A673 (cell line): Measurements from ENCODE around the gene SPATA21. TPM values are rescaled to one million over a fixed set of nuclear protein-coding genes. Genes with fewer than 3 reads are reported as not detected.

Experiments
- BruUV-seq: library from RNA; stranded (reverse); fragments of 400-500 nt; replicated peaks from 2 replicates; lab custom pipeline; 2021; lab: Mats Ljungman, UMichigan
- CTCF ChIA-PET: fragments of 300-600 bp; sonication (Branson Sonifier 250); formaldehyde crosslinking; loops from one replicate; lab custom pipeline; 2022; ENCODE audit warnings: antibody characterized with exemption; lab: Charles Lee
- POLR2A ChIA-PET: fragments of 300-600 bp; sonication (Branson Sonifier 250); formaldehyde crosslinking; loops from one replicate; lab custom pipeline; 2022; ENCODE audit warnings: antibody characterized with exemption; ENCODE audit not compliant: low non-redundant PET; lab: Charles Lee
- DNase-seq: peaks from one replicate; pipeline ENCODE4 v3.0.0-alpha.2; 2015; ENCODE audit warnings: low spot score
- H3K27ac ChIP-seq: fragments of 200-600 bp; sonication (generic); 2 replicates; pipeline ENCODE4 v1.5.1; 2016; ENCODE audit warnings: mixed run types, low read depth, mild to moderate bottlenecking, mixed read lengths, antibody characterized with exemption, low read length; ENCODE audit not compliant: poor library complexity, severe bottlenecking
- H3K27me3 ChIP-seq: fragments of 200-600 bp; sonication (generic); replicated peaks from 2 replicates; pipeline ENCODE4 v1.6.1; 2017; ENCODE audit warnings: mixed run types, low read depth, mild to moderate bottlenecking, mixed read lengths, antibody characterized with exemption, low read length; ENCODE audit not compliant: insufficient read depth, poor library complexity
- H3K36me3 ChIP-seq: fragments of 200-600 bp; sonication (generic); 2 replicates; pipeline ENCODE4 v1.6.1; 2016; ENCODE audit warnings: mixed run types, mild to moderate bottlenecking, mixed read lengths, antibody characterized with exemption, low read length; ENCODE audit not compliant: insufficient read depth, poor library complexity, severe bottlenecking
- H3K4me1 ChIP-seq: fragments of 200-600 bp; sonication (generic); 2 replicates; pipeline ENCODE4 v1.6.1; 2017; ENCODE audit warnings: mixed run types, mild to moderate bottlenecking, mixed read lengths, antibody characterized with exemption, low read length; ENCODE audit not compliant: insufficient read depth, poor library complexity, severe bottlenecking
- H3K4me3 ChIP-seq: fragments of 200-600 bp; sonication (generic); 2 replicates; pipeline ENCODE4 v1.5.1; 2016; ENCODE audit warnings: low read depth, mixed run types, mild to moderate bottlenecking, mixed read lengths, low read length; ENCODE audit not compliant: poor library complexity, severe bottlenecking
- H3K9me3 ChIP-seq: fragments of 200-600 bp; sonication (generic); 2 replicates; pipeline ENCODE4 v1.6.1; 2016; ENCODE audit warnings: mixed run types, low read depth, mild to moderate bottlenecking, mixed read lengths, antibody characterized with exemption, low read length; ENCODE audit not compliant: poor library complexity, severe bottlenecking
- EZH2 ChIP-seq: fragments of 200-600 bp; sonication (generic); IDR thresholded peaks from 2 replicates; pipeline ENCODE4 v1.6.1; 2017; ENCODE audit warnings: borderline replicate concordance, low read depth, mild to moderate bottlenecking, mixed read lengths, antibody characterized with exemption, low read length; ENCODE audit not compliant: poor library complexity, severe bottlenecking
- intact Hi-C: fragments of 100-400 bp; cut with micrococcal nuclease; formaldehyde crosslinking; loops from one replicate; pipeline ENCODE4 v1.10.0; 2022; ENCODE audit not compliant: unreplicated experiment
- total RNA-seq: library from RNA; stranded (reverse); gene quantifications from 2 replicates; pipeline ENCODE4 v1.2.3, GENCODE V29; 2021
- TF ChIP-seq, protein P1 (sequence below): fragments of 300-800, 200-600 bp; sonication (generic); conservative IDR thresholded peaks from 2 replicates; pipeline ENCODE4 v1.5.1; 2017; ENCODE audit warnings: low read depth, mild to moderate bottlenecking, antibody characterized with exemption, low read length, moderate library complexity, mixed read lengths

The SPATA21 gene
- total RNA-seq, 1 experiment from 2014 or later = not detected

DNA sequence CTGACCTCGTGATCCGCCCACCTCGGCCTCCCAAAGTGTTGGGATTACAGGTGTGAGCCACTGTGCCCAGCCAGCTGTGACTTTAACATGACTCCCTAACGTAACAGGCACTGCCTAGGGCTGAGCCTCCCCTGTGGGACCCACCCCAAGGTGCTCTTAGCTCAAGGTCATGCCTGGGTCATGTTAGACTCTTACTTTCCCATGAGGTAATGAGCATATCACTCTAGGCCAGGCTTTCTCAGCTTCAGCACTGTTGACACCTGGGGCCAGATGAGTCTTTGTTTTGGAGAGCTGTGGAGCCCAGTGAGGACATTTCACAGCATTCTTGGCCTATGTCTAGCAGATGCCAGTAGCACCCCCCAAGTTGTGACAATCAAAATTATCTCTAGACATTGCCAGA, 7.8 kb upstream of the SPATA21 start:
- no peak for DNase-seq
- Histone ChIP-seq H3K4me1 (peaks cover 6% of the 10 kb centered on the region), H3K36me3 (peaks cover 27% of the 10 kb centered on the region), H3K9me3 (no peaks in the 10 kb centered on the region), H3K27me3 (no peaks in the 10 kb centered on the region), H3K4me3 (no peak overlapping the region), H3K27ac (no peak overlapping the region)
- BruUV-seq = no TSS peak
- CTCF ChIA-PET = no interaction called here
- intact Hi-C loops = no loop called here
- TF ChIP-seq EZH2 = no peak
- TF ChIP-seq, protein P1, sequence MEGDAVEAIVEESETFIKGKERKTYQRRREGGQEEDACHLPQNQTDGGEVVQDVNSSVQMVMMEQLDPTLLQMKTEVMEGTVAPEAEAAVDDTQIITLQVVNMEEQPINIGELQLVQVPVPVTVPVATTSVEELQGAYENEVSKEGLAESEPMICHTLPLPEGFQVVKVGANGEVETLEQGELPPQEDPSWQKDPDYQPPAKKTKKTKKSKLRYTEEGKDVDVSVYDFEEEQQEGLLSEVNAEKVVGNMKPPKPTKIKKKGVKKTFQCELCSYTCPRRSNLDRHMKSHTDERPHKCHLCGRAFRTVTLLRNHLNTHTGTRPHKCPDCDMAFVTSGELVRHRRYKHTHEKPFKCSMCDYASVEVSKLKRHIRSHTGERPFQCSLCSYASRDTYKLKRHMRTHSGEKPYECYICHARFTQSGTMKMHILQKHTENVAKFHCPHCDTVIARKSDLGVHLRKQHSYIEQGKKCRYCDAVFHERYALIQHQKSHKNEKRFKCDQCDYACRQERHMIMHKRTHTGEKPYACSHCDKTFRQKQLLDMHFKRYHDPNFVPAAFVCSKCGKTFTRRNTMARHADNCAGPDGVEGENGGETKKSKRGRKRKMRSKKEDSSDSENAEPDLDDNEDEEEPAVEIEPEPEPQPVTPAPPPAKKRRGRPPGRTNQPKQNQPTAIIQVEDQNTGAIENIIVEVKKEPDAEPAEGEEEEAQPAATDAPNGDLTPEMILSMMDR = no peak
- POLR2A ChIA-PET = no interaction called here

DNA sequence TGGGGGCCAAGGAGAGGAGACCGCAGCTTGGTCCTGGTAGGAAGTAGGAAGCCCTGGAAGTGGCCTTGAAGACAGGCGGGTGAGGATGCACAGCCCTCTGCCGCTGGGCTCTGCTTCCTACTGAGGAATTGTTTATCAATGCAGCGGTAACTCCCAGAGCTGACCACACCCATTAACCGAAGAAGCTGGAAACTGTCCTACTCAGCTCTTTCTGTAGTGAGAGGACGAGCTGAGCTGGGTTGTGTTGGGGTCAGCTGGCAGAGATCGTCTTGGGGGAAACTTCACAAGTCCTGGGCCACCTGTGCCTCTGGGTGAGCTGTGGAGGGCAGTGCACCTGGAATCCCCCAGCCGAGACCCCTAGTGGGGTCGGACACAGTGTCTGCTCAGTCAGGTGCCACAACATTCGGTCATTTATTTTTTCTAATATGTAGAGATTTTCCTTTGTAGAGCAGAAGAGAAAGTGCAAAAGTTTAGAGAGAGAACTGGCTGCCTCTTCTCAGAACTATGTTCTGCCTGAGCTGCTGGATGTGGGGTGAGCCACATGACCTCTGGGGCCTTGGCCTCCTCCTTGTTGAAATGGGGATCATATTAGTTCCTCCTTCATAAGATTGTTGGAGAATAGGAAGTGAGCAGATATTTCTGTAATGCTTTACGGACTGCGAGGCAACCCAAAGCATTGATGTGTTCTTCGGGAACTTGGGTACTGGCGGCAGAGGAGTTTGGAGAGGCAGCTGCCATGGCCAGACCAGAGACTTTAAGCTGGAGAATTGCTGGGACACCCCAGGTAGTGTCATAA, 6.9 kb upstream of the SPATA21 start:
- TF ChIP-seq EZH2 = no peak
- TF ChIP-seq, protein P1 = no peak
- H3K4me1 ChIP-seq = peaks cover 8% of the 10 kb centered on the region
- intact Hi-C loops = no loop called here
- no TSS peak for BruUV-seq
- no peaks in the 10 kb centered on the region for H3K27me3 ChIP-seq
- CTCF ChIA-PET = no interaction called here
- H3K36me3 ChIP-seq = peaks cover 24% of the 10 kb centered on the region
- no peak overlapping the region for H3K27ac ChIP-seq
- no peak overlapping the region for H3K4me3 ChIP-seq
- POLR2A ChIA-PET = no interaction called here
- DNase-seq = no peak
- no peaks in the 10 kb centered on the region for H3K9me3 ChIP-seq

DNA sequence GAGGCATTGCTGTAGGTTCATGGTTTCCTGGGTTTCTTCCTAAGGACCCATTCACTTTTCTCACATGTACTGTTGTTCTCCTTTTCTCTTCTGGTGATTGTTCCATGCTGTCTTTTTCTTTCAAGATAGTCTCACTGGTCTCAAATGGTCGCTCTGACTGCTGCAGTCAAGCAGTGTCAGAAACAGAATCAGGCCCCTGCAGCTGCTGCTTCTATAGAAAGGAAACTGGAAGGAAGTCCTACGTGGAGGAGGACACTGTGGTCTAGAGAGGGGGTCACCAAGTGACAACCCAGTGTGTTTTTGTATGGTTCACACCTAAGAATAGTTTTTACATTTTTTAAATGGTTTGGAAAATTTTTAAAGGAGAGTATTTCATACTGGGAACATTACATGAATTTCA, 5.7 kb upstream of the SPATA21 start:
- peaks cover 8% of the 10 kb centered on the region for H3K4me1 ChIP-seq
- no peaks in the 10 kb centered on the region for H3K27me3 ChIP-seq
- no TSS peak for BruUV-seq
- H3K27ac ChIP-seq = no peak overlapping the region
- ChIA-PET POLR2A (no interaction called here), CTCF (no interaction called here)
- H3K36me3 ChIP-seq = peaks cover 12% of the 10 kb centered on the region
- intact Hi-C loops = no loop called here
- no peak for DNase-seq
- no peaks in the 10 kb centered on the region for H3K9me3 ChIP-seq
- TF ChIP-seq EZH2 = no peak
- TF ChIP-seq, protein P1 = no peak
- H3K4me3 ChIP-seq = no peak overlapping the region
